ENCODE results near the gene STEAP4. TPM values are rescaled to one million over a fixed set of nuclear protein-coding genes. Genes with fewer than 3 reads are reported as not detected.

STEAP4 gene
- total and polyA plus RNA-seq, 2 of the 13 experiments (the other 11 are each of a cell fraction or from before 2014, with no cell fraction given): not detected

DNA sequence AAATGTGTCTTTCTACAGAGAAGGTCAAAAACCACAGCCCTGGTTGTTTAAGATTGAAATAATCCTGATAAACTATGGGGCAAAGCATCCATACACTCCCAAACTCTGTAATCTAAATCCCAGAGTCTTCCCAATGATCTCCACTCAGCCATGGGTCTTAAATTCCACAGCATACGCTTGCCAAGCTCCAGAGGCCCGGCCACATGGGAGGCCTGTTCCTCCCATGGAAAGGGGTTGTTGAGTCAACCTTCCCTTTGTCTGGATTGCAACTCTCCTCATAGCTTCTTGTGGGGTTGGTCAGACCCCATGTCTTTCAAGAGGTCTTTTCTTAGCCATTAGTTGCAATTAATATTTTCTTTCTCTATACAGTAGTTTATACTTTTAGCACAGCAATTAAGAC is 718 bp upstream of the STEAP4 start:
- ChIA-PET CTCF (ENCODE audit: low intra/inter-chr PET ratio, low total read pairs) (no interaction called here), POLR2A (no interaction called here)
- in situ Hi-C loops (cut with HindIII; ENCODE audit: extremely low pct_ligation_motif_present, low pct_unique_long_range_greater_than_20kb) (no loop called here), intact Hi-C loops (cut with micrococcal nuclease; ENCODE audit: unreplicated experiment) (no loop called here)
- no peaks in the 10 kb centered on the region for H3K79me2 ChIP-seq (ENCODE audit: insufficient read depth, low read length)
- H3K27ac ChIP-seq (ENCODE audit: extremely low read length, insufficient read depth, low read length): no peak overlapping the region
- FAIRE-seq (no peak), DNase-seq (ENCODE audit: low spot score) (no peak), ATAC-seq (no peak)
- TF ChIP-seq IRX3 (CRISPR knock-in tag; IDR thresholded peaks at IDR 0.05; ENCODE audit: borderline replicate concordance, low read depth) (no peak), MYPOP (CRISPR knock-in tag; IDR thresholded peaks at IDR 0.05) (no peak), ZNF766 (CRISPR knock-in tag; IDR thresholded peaks at IDR 0.05; ENCODE audit: borderline replicate concordance) (no peak), ZNF367 (CRISPR knock-in tag; IDR thresholded peaks at IDR 0.05; ENCODE audit: borderline replicate concordance) (no peak), ZNF567 (CRISPR knock-in tag; IDR thresholded peaks at IDR 0.05; ENCODE audit: borderline replicate concordance) (no peak), HES4 (CRISPR knock-in tag; IDR thresholded peaks at IDR 0.05; ENCODE audit: borderline replicate concordance) (no peak), CCDC6 (CRISPR knock-in tag; IDR thresholded peaks at IDR 0.05) (no peak), TRAFD1 (CRISPR knock-in tag; IDR thresholded peaks at IDR 0.05; ENCODE audit: borderline replicate concordance) (no peak), PBX2 (CRISPR knock-in tag; IDR thresholded peaks at IDR 0.05) (no peak)
- no peaks in the 10 kb centered on the region for H3K4me1 ChIP-seq (ENCODE audit: insufficient read depth, low read length)
- no peaks in the 10 kb centered on the region for H3K36me3 ChIP-seq (replicated peaks in 1 of 2; ENCODE audit: control insufficient read depth in 1 of 2, insufficient read depth in 2 of 2, low read length in 2 of 2)
- peaks cover 0 to 6% of the 10 kb centered on the region in 2 experiments; a peak in 2 of 5 replicates for H3K27me3 ChIP-seq (ENCODE audit: control insufficient read depth in 1 of 2, insufficient read depth in 2 of 2, low read length in 2 of 2)
- BruUV-seq (replicated peaks): no TSS peak
- H3K4me2 ChIP-seq (ENCODE audit: low read depth, low read length): no peak overlapping the region
- no peak overlapping the region for H2AFZ ChIP-seq (ENCODE audit: low read length)
- 23% methylated on average over 2 of the region's 2 CpGs for WGBS (ENCODE audit: low lambda C conversion rate)
- H3K4me3 ChIP-seq (replicated peaks in 1 of 3; ENCODE audit: insufficient read depth in 1 of 3, low read depth in 2 of 3, low read length in 3 of 3): no peak overlapping the region
- no peak overlapping the region for H3K9ac ChIP-seq (ENCODE audit: insufficient read depth, low read depth, low read length)
- H4K20me1 ChIP-seq (ENCODE audit: insufficient read depth, low read length): no peaks in the 10 kb centered on the region
- no peaks in the 10 kb centered on the region for H3K9me3 ChIP-seq (ENCODE audit: low read length)
